Measurements from ENCODE around the gene TTLL3. TPM values are rescaled to one million over a fixed set of nuclear protein-coding genes. Genes with fewer than 3 reads are reported as not detected.

TTLL3 gene
- total RNA-seq, 1 experiment from 2014 or later, result 10.3 TPM

DNA sequence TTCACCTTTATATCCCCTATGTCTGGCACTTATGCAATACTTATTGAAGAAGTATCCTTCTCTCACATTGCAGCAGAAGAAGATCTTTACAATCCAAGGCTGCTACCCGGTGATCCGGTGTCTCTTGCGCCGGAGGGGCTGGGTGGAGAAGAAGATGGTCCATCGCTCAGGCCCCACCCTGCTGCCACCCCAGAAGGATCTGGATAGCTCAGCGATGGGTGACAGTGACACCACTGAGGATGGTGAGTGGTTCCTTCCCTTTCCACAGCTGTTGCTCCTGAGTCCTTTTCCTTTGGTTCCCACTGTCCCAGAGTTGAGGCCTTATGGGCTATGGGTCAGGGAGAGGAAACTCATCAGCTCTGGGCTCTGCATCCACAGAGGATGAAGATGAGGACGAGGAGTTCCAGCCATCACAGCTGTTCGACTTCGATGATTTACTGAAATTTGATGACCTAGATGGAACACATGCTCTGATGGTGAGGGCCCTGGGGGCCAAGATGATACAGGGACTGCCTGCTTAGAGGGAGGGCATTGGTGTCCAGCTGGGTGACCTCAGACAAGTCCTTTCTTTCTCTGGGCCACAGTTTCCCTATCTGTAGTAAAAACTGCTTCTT, 2.9 kb downstream of the TTLL3 start:
- TF ChIP-seq, protein P1, sequence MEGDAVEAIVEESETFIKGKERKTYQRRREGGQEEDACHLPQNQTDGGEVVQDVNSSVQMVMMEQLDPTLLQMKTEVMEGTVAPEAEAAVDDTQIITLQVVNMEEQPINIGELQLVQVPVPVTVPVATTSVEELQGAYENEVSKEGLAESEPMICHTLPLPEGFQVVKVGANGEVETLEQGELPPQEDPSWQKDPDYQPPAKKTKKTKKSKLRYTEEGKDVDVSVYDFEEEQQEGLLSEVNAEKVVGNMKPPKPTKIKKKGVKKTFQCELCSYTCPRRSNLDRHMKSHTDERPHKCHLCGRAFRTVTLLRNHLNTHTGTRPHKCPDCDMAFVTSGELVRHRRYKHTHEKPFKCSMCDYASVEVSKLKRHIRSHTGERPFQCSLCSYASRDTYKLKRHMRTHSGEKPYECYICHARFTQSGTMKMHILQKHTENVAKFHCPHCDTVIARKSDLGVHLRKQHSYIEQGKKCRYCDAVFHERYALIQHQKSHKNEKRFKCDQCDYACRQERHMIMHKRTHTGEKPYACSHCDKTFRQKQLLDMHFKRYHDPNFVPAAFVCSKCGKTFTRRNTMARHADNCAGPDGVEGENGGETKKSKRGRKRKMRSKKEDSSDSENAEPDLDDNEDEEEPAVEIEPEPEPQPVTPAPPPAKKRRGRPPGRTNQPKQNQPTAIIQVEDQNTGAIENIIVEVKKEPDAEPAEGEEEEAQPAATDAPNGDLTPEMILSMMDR (IDR thresholded peaks at IDR 0.05; ENCODE audit: insufficient read depth in 1 of 2, low read depth in 1 of 2, low read length in 1 of 2, severe bottlenecking in 1 of 2, unreplicated experiment in 1 of 2), result no peak
- ChIA-PET CTCF (no interaction called here), POLR2A (no interaction called here)

DNA sequence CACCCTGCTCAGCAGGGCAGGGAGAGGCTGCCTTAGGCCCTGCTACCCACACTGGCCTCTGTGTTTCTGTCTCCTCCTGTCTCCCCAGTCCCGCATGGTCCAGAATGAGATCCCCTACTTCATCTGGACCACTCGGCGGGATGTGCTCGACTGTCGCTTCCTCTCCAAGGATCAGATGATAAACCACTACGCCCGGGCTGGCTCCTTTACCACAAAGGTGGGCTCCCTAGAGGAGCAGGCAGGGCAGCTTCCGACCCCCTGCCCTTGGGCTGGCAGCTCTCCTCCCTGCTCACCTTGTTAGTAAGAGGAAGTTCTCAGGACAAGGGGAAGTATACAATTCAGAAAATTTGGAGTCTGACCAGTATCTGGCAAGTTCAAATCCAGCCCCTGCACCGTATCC, 5.9 kb downstream of the TTLL3 start:
- POLR2A ChIA-PET, result no interaction called here
- no peaks in the 10 kb centered on the region for H3K9me3 Mint-ChIP-seq (ENCODE audit: unreplicated experiment)
- H3K4me3 ChIP-seq (ENCODE audit: low read depth, low read length), result no peak overlapping the region
- intact Hi-C loops (cut with micrococcal nuclease; ENCODE audit: unreplicated experiment), result no loop called here
- CTCF ChIA-PET, result no interaction called here
- TF ChIP-seq, protein P1 (IDR thresholded peaks at IDR 0.05; ENCODE audit: insufficient read depth in 1 of 2, low read depth in 1 of 2, low read length in 1 of 2, severe bottlenecking in 1 of 2, unreplicated experiment in 1 of 2), result no peak
- H3K9me3 ChIP-seq, result no peaks in the 10 kb centered on the region
- peaks cover under 1% of the 10 kb centered on the region for H3K36me3 Mint-ChIP-seq (ENCODE audit: insufficient read depth, unreplicated experiment)
- no peaks in the 10 kb centered on the region for H3K36me3 ChIP-seq (ENCODE audit: control insufficient read depth, insufficient read depth, low read length)
- H3K4me1 ChIP-seq, result no peaks in the 10 kb centered on the region
- no peak overlapping the region for H3K27ac Mint-ChIP-seq (ENCODE audit: unreplicated experiment)
- no peaks in the 10 kb centered on the region for H3K27me3 ChIP-seq (replicated peaks; ENCODE audit: control insufficient read depth, insufficient read depth, low read length)
- DNase-seq, result no peak
- H3K4me3 Mint-ChIP-seq (ENCODE audit: unreplicated experiment), result no peak overlapping the region
- no peaks in the 10 kb centered on the region for H3K4me1 Mint-ChIP-seq (ENCODE audit: low read depth, unreplicated experiment)
- H3K27me3 Mint-ChIP-seq (ENCODE audit: insufficient read depth, unreplicated experiment), result no peaks in the 10 kb centered on the region
- BruUV-seq (replicated peaks), result no TSS peak

More for the DNA sequence above, 2.9 kb downstream of the TTLL3 start:
- H3K27me3 Mint-ChIP-seq (ENCODE audit: insufficient read depth, unreplicated experiment), result no peaks in the 10 kb centered on the region
- peaks cover 6% of the 10 kb centered on the region for H3K4me1 Mint-ChIP-seq (ENCODE audit: low read depth, unreplicated experiment)
- H3K36me3 Mint-ChIP-seq (ENCODE audit: insufficient read depth, unreplicated experiment), result peaks cover 28% of the 10 kb centered on the region
- H3K4me3 ChIP-seq (ENCODE audit: low read depth, low read length), result no peak overlapping the region
- H3K4me1 ChIP-seq, result peaks cover 12% of the 10 kb centered on the region
- BruUV-seq (replicated peaks), result no TSS peak
- intact Hi-C loops (cut with micrococcal nuclease; ENCODE audit: unreplicated experiment), result no loop called here
- DNase-seq, result no peak
- no peaks in the 10 kb centered on the region for H3K9me3 ChIP-seq
- H3K27ac Mint-ChIP-seq (ENCODE audit: unreplicated experiment), result no peak overlapping the region
- H3K36me3 ChIP-seq (ENCODE audit: control insufficient read depth, insufficient read depth, low read length), result no peaks in the 10 kb centered on the region
- no peaks in the 10 kb centered on the region for H3K27me3 ChIP-seq (replicated peaks; ENCODE audit: control insufficient read depth, insufficient read depth, low read length)
- no peak overlapping the region for H3K4me3 Mint-ChIP-seq (ENCODE audit: unreplicated experiment)
- no peaks in the 10 kb centered on the region for H3K9me3 Mint-ChIP-seq (ENCODE audit: unreplicated experiment)

DNA sequence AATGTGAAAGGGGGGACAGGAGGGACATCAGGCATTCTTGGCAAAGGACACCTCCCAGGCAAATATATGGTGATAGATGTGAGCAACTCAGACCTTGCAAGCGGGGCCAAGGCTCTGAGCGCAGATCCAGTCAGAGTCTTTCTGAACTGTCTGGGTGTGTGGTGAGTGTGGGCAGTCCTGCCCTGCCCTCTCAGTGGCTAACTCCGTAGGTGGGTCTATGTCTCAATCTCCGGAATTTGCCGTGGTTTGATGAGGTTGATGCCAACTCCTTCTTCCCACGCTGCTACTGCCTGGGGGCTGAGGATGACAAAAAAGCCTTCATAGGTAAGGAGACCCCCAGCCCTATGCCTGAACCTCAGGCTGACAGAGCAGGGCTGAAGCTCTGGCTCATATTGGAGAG, 7.4 kb downstream of the TTLL3 start:
- TF ChIP-seq, protein P1 (IDR thresholded peaks at IDR 0.05; ENCODE audit: insufficient read depth in 1 of 2, low read depth in 1 of 2, low read length in 1 of 2, severe bottlenecking in 1 of 2, unreplicated experiment in 1 of 2), result no peak
- no peak overlapping the region for H3K27ac Mint-ChIP-seq (ENCODE audit: unreplicated experiment)
- intact Hi-C loops (cut with micrococcal nuclease; ENCODE audit: unreplicated experiment), result no loop called here
- Histone ChIP-seq H3K4me3 (ENCODE audit: low read depth, low read length) (no peak overlapping the region), H3K4me1 (no peaks in the 10 kb centered on the region), H3K36me3 (ENCODE audit: control insufficient read depth, insufficient read depth, low read length) (no peaks in the 10 kb centered on the region), H3K9me3 (no peaks in the 10 kb centered on the region), H3K27me3 (replicated peaks; ENCODE audit: control insufficient read depth, insufficient read depth, low read length) (no peaks in the 10 kb centered on the region)
- no peak for DNase-seq
- no peaks in the 10 kb centered on the region for H3K4me1 Mint-ChIP-seq (ENCODE audit: low read depth, unreplicated experiment)
- no peaks in the 10 kb centered on the region for H3K27me3 Mint-ChIP-seq (ENCODE audit: insufficient read depth, unreplicated experiment)
- no peaks in the 10 kb centered on the region for H3K9me3 Mint-ChIP-seq (ENCODE audit: unreplicated experiment)
- no TSS peak for BruUV-seq (replicated peaks)
- ChIA-PET CTCF (no interaction called here), POLR2A (no interaction called here)
- H3K36me3 Mint-ChIP-seq (ENCODE audit: insufficient read depth, unreplicated experiment), result no peaks in the 10 kb centered on the region
- no peak overlapping the region for H3K4me3 Mint-ChIP-seq (ENCODE audit: unreplicated experiment)

Data from Caco-2 (cell line).